Kidney (tissue), 14 donors: Measurements from ENCODE around the gene KIAA2012. TPM values are rescaled to one million over a fixed set of nuclear protein-coding genes. Genes with fewer than 3 reads are reported as not detected.
A peak's percentile ranks its signal among the peaks of the same experiment; 100 is the strongest.

Experiments
- DNase-seq, 5 donors: peaks; one replicate each; pipeline ENCODE4 v3.0.0-alpha.2; 2013 to 2020
- FAIRE-seq: peaks from 2 replicates; lab custom pipeline; 2012; peaks lifted over from hg19 to GRCh38; lab: Jason Lieb, UNC
- H3K27ac ChIP-seq, 2 donors: one replicate each; pipeline ENCODE4 v1.7.0; 2013; ENCODE audit warnings: low read depth in 2 of 2, low read length in 2 of 2, inconsistent platforms in 1 of 2
- H3K27me3 ChIP-seq: one replicate; pipeline ENCODE4 v1.7.1; 2013; ENCODE audit warnings: low read length, inconsistent platforms; ENCODE audit not compliant: control insufficient read depth, insufficient read depth
- H3K36me3 ChIP-seq, 3 donors: one replicate each; pipeline versions ENCODE4 v1.7.0 to v1.7.1; 2013; ENCODE audit warnings: low read length in 3 of 3, control low read depth in 1 of 3, inconsistent platforms in 1 of 3; ENCODE audit not compliant: insufficient read depth in 3 of 3, control insufficient read depth in 2 of 3
- H3K4me1 ChIP-seq, 3 donors: one replicate each; pipeline versions ENCODE4 v1.7.0 to v1.7.1; 2013; ENCODE audit warnings: low read length in 3 of 3, inconsistent platforms in 1 of 3, low read depth in 1 of 3; ENCODE audit not compliant: control insufficient read depth in 2 of 3, insufficient read depth in 2 of 3
- H3K4me3 ChIP-seq, 3 donors: one replicate each; pipeline versions ENCODE4 v1.7.0 to v1.8.1; 2013; ENCODE audit warnings: low read length in 3 of 3, control low read depth in 1 of 3, inconsistent platforms in 1 of 3
- H3K9ac ChIP-seq, 3 donors: one replicate each; pipeline versions ENCODE4 v1.7.0 to v1.7.1; 2013; ENCODE audit warnings: low read length in 3 of 3, control low read depth in 1 of 3, inconsistent platforms in 1 of 3
- H3K9me3 ChIP-seq, 3 donors: one replicate each; pipeline versions ENCODE4 v1.7.0 to v1.7.1; 2013; ENCODE audit warnings: low read length in 3 of 3, control low read depth in 1 of 3, inconsistent platforms in 1 of 3; ENCODE audit not compliant: control insufficient read depth in 2 of 3, insufficient read depth in 1 of 3
- CTCF ChIP-seq: IDR thresholded peaks from 3 replicates; pipeline ENCODE4 v1.5.1; 2012; ENCODE audit warnings: mild to moderate bottlenecking, moderate library complexity, borderline replicate concordance; ENCODE audit not compliant: insufficient read depth; ENCODE audit errors: extremely low read depth
- intact Hi-C: fragments of 100-400 bp; cut with DNase I; formaldehyde crosslinking; loops from one replicate; pipeline ENCODE4 v1.11.1; 2022
- polyA plus RNA-seq: library from polyadenylated mRNA; stranded (reverse); fragments of 350-450 nt; fragmentation: Illumina TruSeq; extraction: RNeasy Lipid Tissue Mini Kit (QIAGEN cat#74804); gene quantifications from one replicate; pipeline ENCODE4 v1.2.3, GENCODE V29; 2014; ENCODE audit warnings: low read depth, low replicate concordance; ENCODE audit not compliant: insufficient read depth
- total RNA-seq: library from RNA; stranded (reverse); fragmentation: NEBNext Ultra II Directional; extraction: Animal tissue kit (Norgen Biotek cat#: 25700); gene quantifications from one replicate; pipeline ENCODE4 v1.2.1, GENCODE V29; 2021
- donor health status: control.
- donor health status: control.
- donor health status: control.
- donor health status: control.
- donor health status: control.
- donor health status: DM: yes; HTN: yes; CAD: no.
- donor health status: Normal renal cell carcinoma (clear cell type).

The KIAA2012 gene
- total and polyA plus RNA-seq, 2 donors from 2014 or later, result not detected

- H3K36me3 ChIP-seq, result no peaks in the 10 kb centered on the region
- no peak for TF ChIP-seq CTCF
- no peaks in the 10 kb centered on the region for H3K27me3 ChIP-seq
- no peak overlapping the region for H3K4me3 ChIP-seq
- intact Hi-C loops, result no loop called here
- H3K9me3 ChIP-seq, result no peaks in the 10 kb centered on the region
- H3K27ac ChIP-seq, result no peak overlapping the region
- H3K4me1 ChIP-seq, result peaks cover 0 to 2% (median 0%) of the 10 kb centered on the region in 3 donors
- DNase-seq (peak in 2 of 5 donors; percentile 36 to 37), FAIRE-seq (no peak)
- no peak overlapping the region for H3K9ac ChIP-seq
These were observed 114.5 kb downstream of the KIAA2012 start for GRCh38 chr2:202187570-202187969.

- Histone ChIP-seq H3K27me3 (no peaks in the 10 kb centered on the region), H3K27ac (no peak overlapping the region), H3K9ac (no peak overlapping the region), H3K36me3 (no peaks in the 10 kb centered on the region), H3K4me1 (no peaks in the 10 kb centered on the region), H3K9me3 (no peaks in the 10 kb centered on the region), H3K4me3 (no peak overlapping the region)
- intact Hi-C loops, result no loop called here
- DNase-seq, result no peak
- TF ChIP-seq CTCF, result no peak
- FAIRE-seq, result no peak
These were observed 120.2 kb downstream of the KIAA2012 start for GRCh38 chr2:202193305-202193704.

GRCh38 chr2:202193881-202194353 lies 120.9 kb downstream of the KIAA2012 start:
- H3K36me3 ChIP-seq, result no peaks in the 10 kb centered on the region
- FAIRE-seq (no peak), DNase-seq (no peak)
- no peak overlapping the region for H3K9ac ChIP-seq
- H3K4me1 ChIP-seq, result no peaks in the 10 kb centered on the region
- H3K4me3 ChIP-seq, result no peak overlapping the region
- H3K27ac ChIP-seq, result no peak overlapping the region
- H3K9me3 ChIP-seq, result no peaks in the 10 kb centered on the region
- no peak for TF ChIP-seq CTCF
- intact Hi-C loops, result no loop called here
- no peaks in the 10 kb centered on the region for H3K27me3 ChIP-seq

- Histone ChIP-seq H3K4me3 (no peak overlapping the region), H3K27me3 (no peaks in the 10 kb centered on the region), H3K27ac (no peak overlapping the region), H3K9me3 (no peaks in the 10 kb centered on the region), H3K4me1 (no peaks in the 10 kb centered on the region), H3K36me3 (no peaks in the 10 kb centered on the region), H3K9ac (no peak overlapping the region)
- intact Hi-C loops, result no loop called here
- DNase-seq, result no peak
- no peak for FAIRE-seq
- TF ChIP-seq CTCF, result no peak
These were observed 121.4 kb downstream of the KIAA2012 start for GRCh38 chr2:202194418-202194817.
